Neural progenitor cell (in vitro differentiated cells): ENCODE results near the gene HTT.

Source experiments
- CTCF ChIP-seq: fragments of 200-600 bp; sonication (generic); IDR thresholded peaks from 2 replicates; pipeline ENCODE4 v1.5.1; 2017; ENCODE audit warnings: antibody characterized with exemption, mild to moderate bottlenecking
- EZH2phosphoT487 ChIP-seq: fragments of 200-600 bp; sonication (generic); IDR thresholded peaks from 2 replicates; pipeline ENCODE4 v1.6.1; 2017; ENCODE audit warnings: antibody characterized with exemption

- TF ChIP-seq CTCF (no peak), EZH2phosphoT487 (no peak)
These were observed 17.0 kb downstream of the HTT start for GRCh38 chr4:3091464-3091863.
